Measurements from ENCODE around the gene BET1L.

Gene BET1L

GRCh38 chr11:207863-208180, 623 bp upstream of the BET1L start:
- H3K9me3 Mint-ChIP-seq = no peaks in the 10 kb centered on the region
- peaks cover 47% of the 10 kb centered on the region for H3K4me1 Mint-ChIP-seq
- H3K4me3 Mint-ChIP-seq = peak overlapping the region; percentile 94
- H3K27me3 Mint-ChIP-seq = no peaks in the 10 kb centered on the region
- peaks cover 5% of the 10 kb centered on the region for H3K36me3 Mint-ChIP-seq
- H3K27ac Mint-ChIP-seq = peak overlapping the region; percentile 95

GRCh38 chr11:206526-207207, 532 bp downstream of the BET1L start:
- Mint-ChIP-seq H3K9me3 (no peaks in the 10 kb centered on the region), H3K27ac (peak overlapping the region; percentile 96), H3K4me3 (peak overlapping the region; percentile 94), H3K27me3 (no peaks in the 10 kb centered on the region), H3K4me1 (peaks cover 59% of the 10 kb centered on the region), H3K36me3 (peaks cover 5% of the 10 kb centered on the region)

- Mint-ChIP-seq H3K9me3 (no peaks in the 10 kb centered on the region), H3K27ac (peak overlapping the region; percentile 96), H3K36me3 (peaks cover 3% of the 10 kb centered on the region), H3K4me3 (peak overlapping the region; percentile 94), H3K4me1 (peaks cover 59% of the 10 kb centered on the region), H3K27me3 (no peaks in the 10 kb centered on the region)
Observed at GRCh38 chr11:206002-206384, 1.2 kb downstream of the BET1L start.

- peaks cover 3% of the 10 kb centered on the region for H3K36me3 Mint-ChIP-seq
- H3K4me1 Mint-ChIP-seq = peaks cover 57% of the 10 kb centered on the region
- no peaks in the 10 kb centered on the region for H3K9me3 Mint-ChIP-seq
- H3K4me3 Mint-ChIP-seq = peak overlapping the region; percentile 94
- peak overlapping the region; percentile 62 for H3K27ac Mint-ChIP-seq
- no peaks in the 10 kb centered on the region for H3K27me3 Mint-ChIP-seq
Observed at GRCh38 chr11:205221-206001, 1.8 kb downstream of the BET1L start.

DNA sequence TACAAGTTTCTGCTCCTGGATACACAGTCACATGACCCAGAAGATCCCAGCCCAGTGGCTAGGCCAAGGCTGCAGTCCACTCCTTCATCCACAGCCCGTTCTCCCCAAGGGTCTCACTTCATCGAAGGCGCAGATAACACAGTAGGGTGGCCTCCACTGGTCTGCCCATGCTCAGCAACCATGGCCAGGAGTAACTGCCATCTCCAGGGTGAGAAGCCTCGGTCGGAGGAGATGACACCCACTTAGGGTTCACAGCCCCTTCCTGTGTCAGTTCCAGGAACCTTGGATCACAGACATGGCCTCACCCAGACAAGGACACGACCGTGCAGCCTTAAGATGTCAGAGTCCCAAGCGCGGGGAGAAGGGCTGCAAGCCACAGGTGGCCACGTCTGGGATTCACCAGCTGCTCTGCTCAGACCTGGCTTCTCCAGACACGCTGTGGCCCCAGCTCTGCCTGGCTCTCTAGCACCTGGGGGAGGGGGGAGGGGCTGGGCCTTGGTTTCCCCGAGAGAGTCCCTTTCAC, 2.6 kb downstream of the BET1L start:
- Mint-ChIP-seq H3K27ac (no peak overlapping the region), H3K4me3 (no peak overlapping the region), H3K27me3 (no peaks in the 10 kb centered on the region), H3K4me1 (peaks cover 49% of the 10 kb centered on the region), H3K9me3 (no peaks in the 10 kb centered on the region), H3K36me3 (peaks cover 3% of the 10 kb centered on the region)

- Mint-ChIP-seq H3K4me1 (peaks cover 48% of the 10 kb centered on the region), H3K36me3 (peaks cover 3% of the 10 kb centered on the region), H3K27ac (peak overlapping the region; percentile 81), H3K9me3 (no peaks in the 10 kb centered on the region), H3K4me3 (peak overlapping the region; percentile 43), H3K27me3 (no peaks in the 10 kb centered on the region)
Observed at GRCh38 chr11:203945-204586, 3.1 kb downstream of the BET1L start.

DNA sequence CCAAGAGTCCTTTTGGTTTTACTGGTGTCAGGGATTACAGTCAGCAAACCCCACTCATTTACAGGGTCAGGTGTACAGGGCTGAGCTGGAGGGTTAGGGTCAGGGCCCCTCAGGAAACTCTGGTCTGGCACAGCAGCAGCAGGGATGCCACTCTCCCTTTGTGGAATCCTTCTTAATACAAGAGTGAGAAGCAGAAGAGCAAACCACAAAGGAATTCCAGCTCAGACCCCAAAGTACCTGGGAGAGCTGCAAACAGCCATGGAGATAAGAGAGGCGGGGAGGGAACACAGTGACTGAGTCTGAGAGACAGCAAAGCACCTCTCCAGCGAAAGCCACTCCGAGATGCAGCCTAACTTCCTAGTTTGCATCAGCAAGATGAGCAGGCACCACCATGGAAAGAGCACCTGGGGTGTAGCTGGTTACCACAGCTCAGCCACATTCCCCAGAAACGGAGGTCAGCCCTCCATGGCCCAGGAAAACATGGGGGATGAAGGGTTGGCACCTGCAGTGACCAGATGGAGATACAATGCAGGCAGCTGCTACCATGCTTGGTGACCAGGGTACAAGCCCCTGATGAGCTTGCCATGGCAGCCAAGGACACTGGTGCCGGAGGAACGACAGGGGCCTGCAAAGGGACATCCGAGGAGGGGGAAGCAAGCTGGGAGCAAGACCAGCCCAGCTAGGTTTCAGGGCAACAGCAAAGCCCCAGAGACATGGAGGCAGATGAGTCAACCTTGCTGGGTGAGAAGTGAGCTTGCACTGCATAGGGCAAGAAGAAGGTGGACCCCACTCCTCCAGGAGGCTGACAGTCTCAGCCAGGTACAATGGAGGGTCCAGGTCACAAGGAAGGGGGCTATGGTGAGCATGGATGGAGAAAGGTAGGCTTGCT, 3.9 kb downstream of the BET1L start:
- Mint-ChIP-seq H3K4me3 (peak overlapping the region; percentile 57), H3K36me3 (peaks cover 3% of the 10 kb centered on the region), H3K9me3 (no peaks in the 10 kb centered on the region), H3K27ac (peak overlapping the region; percentile 81), H3K4me1 (peaks cover 48% of the 10 kb centered on the region), H3K27me3 (no peaks in the 10 kb centered on the region)

GRCh38 chr11:202490-202889, 4.7 kb downstream of the BET1L start:
- peaks cover 3% of the 10 kb centered on the region for H3K36me3 Mint-ChIP-seq
- H3K27ac Mint-ChIP-seq = peak overlapping the region; percentile 41
- H3K9me3 Mint-ChIP-seq = no peaks in the 10 kb centered on the region
- peaks cover 48% of the 10 kb centered on the region for H3K4me1 Mint-ChIP-seq
- peak overlapping the region; percentile 59 for H3K4me3 Mint-ChIP-seq
- no peaks in the 10 kb centered on the region for H3K27me3 Mint-ChIP-seq

DNA sequence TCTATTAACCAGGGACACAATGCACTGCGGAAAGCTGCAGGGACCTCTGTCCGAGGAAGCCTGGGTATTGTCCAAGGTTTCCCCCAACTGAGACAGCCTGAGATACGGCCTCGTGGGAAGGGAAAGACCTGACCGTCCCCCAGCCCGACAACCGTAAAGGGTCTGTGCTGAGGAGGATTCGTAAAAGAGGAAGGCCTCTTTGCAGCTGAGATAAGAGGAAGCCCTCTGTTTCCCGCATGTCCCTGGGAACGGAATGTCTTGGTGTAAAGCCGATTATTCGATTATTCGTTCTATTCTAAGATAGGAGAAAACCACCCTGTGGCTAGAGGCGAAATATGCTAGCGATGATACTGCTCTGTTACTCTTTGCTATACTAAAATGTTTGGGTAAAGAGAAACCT, 5.2 kb downstream of the BET1L start:
- H3K9me3 Mint-ChIP-seq = no peaks in the 10 kb centered on the region
- H3K27ac Mint-ChIP-seq = peak overlapping the region; percentile 41
- H3K27me3 Mint-ChIP-seq = no peaks in the 10 kb centered on the region
- peaks cover 3% of the 10 kb centered on the region for H3K36me3 Mint-ChIP-seq
- peak overlapping the region; percentile 59 for H3K4me3 Mint-ChIP-seq
- peaks cover 48% of the 10 kb centered on the region for H3K4me1 Mint-ChIP-seq

GRCh38 chr11:200224-201003, 6.8 kb downstream of the BET1L start:
- Mint-ChIP-seq H3K27ac (peak overlapping the region; percentile 51), H3K27me3 (no peaks in the 10 kb centered on the region), H3K4me3 (no peak overlapping the region), H3K4me1 (peaks cover 39% of the 10 kb centered on the region), H3K9me3 (no peaks in the 10 kb centered on the region), H3K36me3 (peaks cover 3% of the 10 kb centered on the region)

DNA sequence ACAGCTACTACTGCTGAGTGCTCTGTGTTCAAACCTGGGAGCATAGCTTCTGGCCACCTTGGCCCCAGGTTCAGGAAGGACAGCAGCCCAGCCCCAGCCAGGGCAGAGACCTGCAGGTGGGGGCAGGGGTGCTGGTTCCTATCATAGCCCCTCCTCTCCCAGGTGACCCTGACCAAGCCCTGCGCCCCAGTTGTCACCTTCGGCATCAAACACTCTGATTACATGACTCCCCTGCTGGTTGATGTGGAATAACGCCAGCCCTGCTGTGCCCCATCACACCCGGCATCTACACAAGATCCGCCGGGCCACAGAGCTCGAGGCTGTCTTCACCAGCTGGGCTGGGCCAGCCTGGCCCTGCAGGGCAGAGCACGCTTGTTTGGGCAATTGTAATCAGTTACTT, 7.4 kb downstream of the BET1L start:
- Mint-ChIP-seq H3K4me3 (no peak overlapping the region), H3K9me3 (no peaks in the 10 kb centered on the region), H3K4me1 (peaks cover 37% of the 10 kb centered on the region), H3K27me3 (no peaks in the 10 kb centered on the region), H3K36me3 (peaks cover 3% of the 10 kb centered on the region), H3K27ac (no peak overlapping the region)

DNA sequence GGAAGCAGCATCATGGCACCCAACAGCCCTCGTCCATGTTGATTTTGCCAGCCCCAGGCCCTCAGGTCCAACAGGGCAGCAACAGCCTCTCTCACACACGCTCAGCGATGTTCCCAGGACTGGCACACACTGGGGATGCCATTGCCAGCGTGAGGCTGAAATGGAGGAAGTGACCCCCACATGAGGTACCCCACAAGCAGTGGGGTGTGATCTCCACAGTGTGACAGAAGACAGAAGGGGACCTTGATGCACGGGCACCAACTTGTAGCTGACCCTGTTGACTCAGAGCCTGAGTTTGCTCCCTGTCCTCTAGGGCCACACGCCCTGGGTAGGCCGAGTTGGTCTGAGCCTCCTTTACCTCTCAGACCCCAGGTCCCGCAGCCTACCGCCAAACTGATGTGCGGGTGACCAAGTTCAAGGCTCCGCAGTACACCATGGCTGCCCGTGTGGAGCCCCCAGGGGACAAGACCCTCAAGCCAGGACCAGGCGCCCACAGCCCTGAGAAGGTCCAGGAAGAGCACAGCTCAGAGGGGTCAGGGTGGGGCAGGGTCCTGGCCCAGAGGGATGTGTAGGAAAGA, 8.1 kb downstream of the BET1L start:
- H3K27ac Mint-ChIP-seq = no peak overlapping the region

DNA sequence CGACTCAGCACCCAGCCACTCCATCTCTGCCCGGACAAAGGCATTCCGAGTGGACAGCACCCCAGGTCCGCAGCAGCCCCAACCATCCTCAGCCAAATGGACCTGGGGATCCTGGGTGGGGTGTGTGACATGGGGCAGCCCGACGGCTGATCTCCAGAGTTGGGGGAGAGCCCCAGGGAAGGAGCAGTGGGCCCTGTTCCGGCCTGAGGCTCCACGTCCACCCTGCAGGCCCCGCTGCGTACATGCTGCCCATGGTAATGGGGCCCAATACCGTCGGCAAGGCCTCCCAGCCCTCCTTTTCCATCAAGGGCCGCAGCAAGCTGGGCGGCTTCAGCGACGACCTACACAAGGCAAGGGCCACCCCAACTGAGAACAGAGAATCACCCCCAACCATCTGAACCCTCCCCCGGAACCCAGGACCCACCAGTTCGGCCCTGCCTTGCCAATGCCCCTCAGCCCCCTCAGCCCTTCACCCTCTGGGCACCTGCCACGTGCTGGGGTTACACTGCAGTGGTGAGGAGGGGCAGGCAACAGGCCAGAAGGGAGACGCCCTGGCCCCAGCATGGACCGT, 8.9 kb downstream of the BET1L start:
- Mint-ChIP-seq H3K4me3 (no peak overlapping the region), H3K36me3 (peaks cover 1% of the 10 kb centered on the region), H3K4me1 (peaks cover 22% of the 10 kb centered on the region), H3K27me3 (no peaks in the 10 kb centered on the region), H3K27ac (no peak overlapping the region), H3K9me3 (no peaks in the 10 kb centered on the region)

More for the DNA sequence above, 8.1 kb downstream of the BET1L start:
- Mint-ChIP-seq H3K27me3 (no peaks in the 10 kb centered on the region), H3K9me3 (no peaks in the 10 kb centered on the region), H3K4me1 (peaks cover 30% of the 10 kb centered on the region), H3K4me3 (no peak overlapping the region), H3K36me3 (peaks cover 3% of the 10 kb centered on the region)

DNA sequence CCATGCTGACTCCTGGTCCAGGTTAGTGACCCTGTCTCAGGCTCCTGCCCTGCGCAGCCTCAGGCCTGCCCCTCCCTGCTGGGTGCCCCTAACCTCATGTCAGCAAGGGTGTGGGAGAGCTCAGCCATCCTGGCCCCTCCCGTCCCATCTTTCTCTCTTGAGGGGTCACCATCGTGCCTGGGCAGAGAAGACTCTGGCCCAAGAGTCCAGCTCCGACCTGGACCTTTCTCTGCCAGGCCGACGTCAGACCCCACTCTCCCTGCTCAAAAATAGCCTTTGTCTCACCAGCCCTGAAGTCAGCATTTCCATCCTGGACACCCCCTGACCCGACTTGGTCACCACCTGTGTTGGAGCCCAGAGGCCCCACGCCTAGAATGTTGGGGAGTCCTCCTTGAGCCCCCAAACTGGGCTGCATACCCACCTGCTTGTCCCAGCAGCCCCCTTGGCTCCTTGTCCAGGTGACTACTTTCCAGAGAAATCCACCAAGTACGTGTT, 9.4 kb downstream of the BET1L start:
- Mint-ChIP-seq H3K4me1 (peaks cover 17% of the 10 kb centered on the region), H3K4me3 (no peak overlapping the region), H3K27me3 (no peaks in the 10 kb centered on the region), H3K36me3 (no peaks in the 10 kb centered on the region), H3K27ac (no peak overlapping the region), H3K9me3 (no peaks in the 10 kb centered on the region)
